Right atrium auricular region (tissue), 2 donors: ENCODE results near the gene PKP4. TPM values are rescaled to one million over a fixed set of nuclear protein-coding genes. Genes with fewer than 3 reads are reported as not detected.

ENCODE experiments used
- DNase-seq: peaks from one replicate; pipeline ENCODE4 v3.0.0-alpha.2; 2019; ENCODE audit warnings: low spot score
- H3K27ac ChIP-seq, 2 donors: fragments of 200-600 bp; sonication (generic); 1 replicate in 1 of 2; 2 replicates in 1 of 2; pipeline ENCODE4 v1.5.1; 2016 to 2019
- H3K27me3 ChIP-seq, 2 donors: fragments of 200-600 bp; sonication (generic); one replicate each; pipeline versions ENCODE4 v1.5.1 to v1.6.0; 2017 to 2019
- H3K36me3 ChIP-seq: fragments of 200-600 bp; sonication (generic); one replicate; pipeline ENCODE4 v1.5.1; 2016
- H3K4me1 ChIP-seq, 2 donors: fragments of 200-600 bp; sonication (generic); one replicate each; pipeline versions ENCODE4 v1.5.1 to v1.6.0; 2017 to 2019
- H3K4me3 ChIP-seq, 2 donors: fragments of 200-600 bp; sonication (generic); 1 replicate in 1 of 2; 2 replicates in 1 of 2; pipeline ENCODE4 v1.5.1; 2017 to 2019; ENCODE audit warnings: mild to moderate bottlenecking in 1 of 2, moderate library complexity in 1 of 2
- H3K9me3 ChIP-seq, 2 donors: fragments of 200-600 bp; sonication (generic); one replicate each; pipeline ENCODE4 v1.5.1; 2019
- total RNA-seq, 2 donors: library from RNA; depleted of rRNA; stranded (reverse); fragments of >200 nt; gene quantifications; one replicate each; pipeline ENCODE4 v1.1.0, GENCODE V29; 2016
- TF ChIP-seq, protein P1 (sequence below), 2 donors: fragments of 200-600 bp; sonication (generic); IDR thresholded peaks; one replicate each; pipeline ENCODE4 v1.5.1; 2019; ENCODE audit warnings: antibody characterized with exemption in 2 of 2

The PKP4 gene
- total RNA-seq, 2 donors from 2014 or later = 36.2 to 39.2 TPM

DNA sequence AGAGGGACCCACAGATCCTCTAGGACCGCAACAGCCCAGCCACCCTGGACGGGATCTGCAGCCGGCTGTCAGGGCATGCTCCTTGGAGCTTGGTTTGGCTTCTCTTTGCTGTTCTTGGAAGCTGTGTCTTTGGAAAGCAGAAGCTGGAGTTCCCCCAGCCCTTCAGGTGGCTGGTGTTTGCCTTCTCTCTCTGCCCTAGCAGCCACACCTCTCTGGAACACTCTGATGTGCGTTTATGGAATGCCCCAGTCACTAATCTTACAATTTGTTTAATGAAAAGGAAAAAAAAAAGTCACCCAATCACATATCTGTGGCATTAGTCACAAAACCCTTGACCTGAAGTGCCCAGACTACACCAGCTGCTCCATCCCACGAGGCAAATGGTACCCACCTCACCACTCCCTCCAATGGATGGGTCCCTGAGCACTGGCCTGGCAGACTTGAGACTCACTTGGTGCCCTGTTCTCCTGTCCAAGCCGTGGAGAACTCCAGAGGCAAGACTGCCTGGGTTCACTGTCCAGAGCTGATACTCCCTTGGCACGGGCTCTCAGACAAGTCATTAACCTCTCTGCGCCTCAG is 268.1 kb downstream of the PKP4 start:
- TF ChIP-seq, protein P1, sequence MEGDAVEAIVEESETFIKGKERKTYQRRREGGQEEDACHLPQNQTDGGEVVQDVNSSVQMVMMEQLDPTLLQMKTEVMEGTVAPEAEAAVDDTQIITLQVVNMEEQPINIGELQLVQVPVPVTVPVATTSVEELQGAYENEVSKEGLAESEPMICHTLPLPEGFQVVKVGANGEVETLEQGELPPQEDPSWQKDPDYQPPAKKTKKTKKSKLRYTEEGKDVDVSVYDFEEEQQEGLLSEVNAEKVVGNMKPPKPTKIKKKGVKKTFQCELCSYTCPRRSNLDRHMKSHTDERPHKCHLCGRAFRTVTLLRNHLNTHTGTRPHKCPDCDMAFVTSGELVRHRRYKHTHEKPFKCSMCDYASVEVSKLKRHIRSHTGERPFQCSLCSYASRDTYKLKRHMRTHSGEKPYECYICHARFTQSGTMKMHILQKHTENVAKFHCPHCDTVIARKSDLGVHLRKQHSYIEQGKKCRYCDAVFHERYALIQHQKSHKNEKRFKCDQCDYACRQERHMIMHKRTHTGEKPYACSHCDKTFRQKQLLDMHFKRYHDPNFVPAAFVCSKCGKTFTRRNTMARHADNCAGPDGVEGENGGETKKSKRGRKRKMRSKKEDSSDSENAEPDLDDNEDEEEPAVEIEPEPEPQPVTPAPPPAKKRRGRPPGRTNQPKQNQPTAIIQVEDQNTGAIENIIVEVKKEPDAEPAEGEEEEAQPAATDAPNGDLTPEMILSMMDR (IDR thresholded peaks at IDR 0.05) = no peak
- H3K27ac ChIP-seq = no peak overlapping the region
- H3K9me3 ChIP-seq = no peaks in the 10 kb centered on the region
- no peaks in the 10 kb centered on the region for H3K27me3 ChIP-seq
- H3K4me1 ChIP-seq = peaks cover 0 to 35% of the 10 kb centered on the region in 2 donors
- no peak overlapping the region for H3K4me3 ChIP-seq
- no peaks in the 10 kb centered on the region for H3K36me3 ChIP-seq
- no peak for DNase-seq

GRCh38 chr2:158725441-158725891 is 268.7 kb downstream of the PKP4 start:
- H3K9me3 ChIP-seq = no peaks in the 10 kb centered on the region
- no peaks in the 10 kb centered on the region for H3K36me3 ChIP-seq
- no peak overlapping the region for H3K4me3 ChIP-seq
- H3K27ac ChIP-seq = no peak overlapping the region
- TF ChIP-seq, protein P1 (IDR thresholded peaks at IDR 0.05) = no peak
- no peak for DNase-seq
- H3K4me1 ChIP-seq = peaks cover 0 to 38% of the 10 kb centered on the region in 2 donors
- H3K27me3 ChIP-seq = no peaks in the 10 kb centered on the region

GRCh38 chr2:158726911-158727592 is 270.3 kb downstream of the PKP4 start:
- H3K27me3 ChIP-seq = no peaks in the 10 kb centered on the region
- no peak for DNase-seq
- no peaks in the 10 kb centered on the region for H3K36me3 ChIP-seq
- peaks cover 0 to 38% of the 10 kb centered on the region in 2 donors for H3K4me1 ChIP-seq
- H3K9me3 ChIP-seq = no peaks in the 10 kb centered on the region
- TF ChIP-seq, protein P1 (IDR thresholded peaks at IDR 0.05) = no peak
- no peak overlapping the region for H3K4me3 ChIP-seq
- H3K27ac ChIP-seq = no peak overlapping the region

GRCh38 chr2:158728422-158728821 is 271.7 kb downstream of the PKP4 start:
- Histone ChIP-seq H3K27me3 (no peaks in the 10 kb centered on the region), H3K36me3 (no peaks in the 10 kb centered on the region), H3K4me3 (no peak overlapping the region), H3K27ac (no peak overlapping the region), H3K9me3 (no peaks in the 10 kb centered on the region), H3K4me1 (peaks cover 0 to 25% of the 10 kb centered on the region in 2 donors)
- DNase-seq = no peak
- TF ChIP-seq, protein P1 (IDR thresholded peaks at IDR 0.05) = no peak

GRCh38 chr2:158729451-158729850 is 272.7 kb downstream of the PKP4 start:
- H3K27ac ChIP-seq = no peak overlapping the region
- H3K4me3 ChIP-seq = no peak overlapping the region
- TF ChIP-seq, protein P1 (IDR thresholded peaks at IDR 0.05) = no peak
- no peaks in the 10 kb centered on the region for H3K9me3 ChIP-seq
- no peaks in the 10 kb centered on the region for H3K27me3 ChIP-seq
- peaks cover 0 to 22% of the 10 kb centered on the region in 2 donors for H3K4me1 ChIP-seq
- no peak for DNase-seq
- H3K36me3 ChIP-seq = no peaks in the 10 kb centered on the region
